ENCODE measurements around the gene NINJ2.
A peak's percentile ranks its signal among the peaks of the same experiment; 100 is the strongest.
"Not testable (repeated sequence)": the region's sequence is repeated elsewhere in the genome, so short reads cannot be mapped to it uniquely, and the experiment has no call there.

NINJ2 gene

DNA sequence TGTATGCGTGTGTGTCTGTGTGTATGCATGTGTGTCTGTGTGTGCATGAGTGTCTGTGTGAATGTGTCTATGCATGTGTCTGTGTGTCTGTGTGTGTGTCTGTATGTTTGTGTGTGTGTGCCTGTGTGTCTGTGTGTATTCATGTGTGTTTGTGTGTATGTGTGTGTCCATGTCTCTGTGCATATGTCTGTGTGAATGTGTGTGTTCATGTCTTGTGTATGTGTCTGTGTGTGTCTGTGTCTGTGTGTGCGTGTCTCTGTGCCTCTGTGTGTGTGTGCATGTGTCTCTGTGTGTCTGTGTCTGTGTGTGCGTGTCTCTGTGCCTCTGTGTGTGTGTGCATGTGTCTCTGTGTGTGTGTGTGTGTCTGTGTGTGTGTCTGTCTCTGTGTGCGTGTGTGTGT lies 82.4 kb downstream of the NINJ2 start:
- in situ Hi-C loops (cut with HindIII; ENCODE audit: low pct_ligation_motif_present, low pct_unique_long_range_greater_than_20kb, low sequenced_read_pairs): no loop called here

DNA sequence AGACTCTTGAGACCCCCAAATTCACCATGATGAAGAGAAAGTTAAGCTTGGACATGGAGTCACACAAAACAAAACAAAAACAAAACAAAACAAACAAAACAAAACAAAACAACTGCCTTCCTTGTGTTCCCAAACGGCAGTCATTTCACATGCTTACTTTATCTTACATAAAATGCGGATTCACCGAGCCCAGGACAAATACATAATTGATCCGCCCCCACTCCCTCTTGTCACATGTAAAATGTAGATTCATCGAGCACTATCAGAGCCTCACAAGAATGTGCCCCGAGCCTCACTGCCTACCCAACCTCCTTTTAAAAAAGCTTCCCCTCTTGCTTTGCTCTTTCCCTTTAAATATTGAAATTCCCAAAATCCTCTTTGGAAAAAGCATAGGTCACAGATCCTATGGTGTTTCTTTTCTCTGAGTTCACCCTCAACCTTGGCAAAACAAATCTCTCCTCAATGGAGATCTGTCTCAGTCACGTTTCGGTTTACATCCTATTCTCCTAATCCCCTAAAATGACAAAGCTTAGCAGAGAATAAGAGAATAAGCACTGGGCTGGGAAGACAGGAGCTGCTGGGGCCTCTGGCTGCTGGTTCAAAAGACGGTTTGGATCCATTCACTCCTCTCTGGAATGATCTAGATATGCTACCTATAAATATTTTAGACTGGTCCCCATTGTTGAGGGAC lies 83.7 kb downstream of the NINJ2 start:
- in situ Hi-C loops (cut with HindIII; ENCODE audit: low pct_ligation_motif_present, low pct_unique_long_range_greater_than_20kb, low sequenced_read_pairs): no loop called here
- DNase-seq: no peak

More for the DNA sequence above, 82.4 kb downstream of the NINJ2 start:
- no peak for DNase-seq

DNA sequence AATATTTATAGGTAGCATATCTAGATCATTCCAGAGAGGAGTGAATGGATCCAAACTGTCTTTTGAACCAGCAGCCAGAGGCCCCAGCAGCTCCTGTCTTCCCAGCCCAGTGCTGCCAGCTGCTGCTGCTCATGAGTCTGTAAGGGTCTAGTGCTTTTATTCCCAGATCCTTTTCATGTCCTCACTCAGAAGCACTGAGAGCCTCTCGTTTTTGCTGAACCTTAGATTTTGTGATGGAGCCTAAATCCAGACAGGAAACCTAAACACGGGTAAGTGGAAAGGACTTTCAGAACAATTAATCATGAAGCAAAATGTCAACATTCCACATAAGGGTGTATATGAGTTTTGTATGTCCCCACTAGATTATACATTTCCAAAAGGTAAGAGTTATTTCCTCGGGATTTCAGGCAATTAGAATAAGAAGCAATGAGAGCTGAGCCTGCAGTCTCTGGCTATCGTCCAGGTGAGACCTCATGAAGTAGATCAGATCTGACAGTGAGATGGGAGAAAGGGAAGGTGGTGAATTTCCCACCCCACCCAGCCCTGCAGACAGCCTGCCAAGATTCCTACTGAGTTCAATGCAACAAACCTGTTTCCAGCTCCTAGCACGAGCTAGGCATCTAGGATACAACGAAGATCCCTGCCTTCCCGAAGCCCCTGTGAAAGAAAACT lies 84.4 kb downstream of the NINJ2 start:
- DNase-seq: no peak
- in situ Hi-C loops (cut with HindIII; ENCODE audit: low pct_ligation_motif_present, low pct_unique_long_range_greater_than_20kb, low sequenced_read_pairs): no loop called here

DNA sequence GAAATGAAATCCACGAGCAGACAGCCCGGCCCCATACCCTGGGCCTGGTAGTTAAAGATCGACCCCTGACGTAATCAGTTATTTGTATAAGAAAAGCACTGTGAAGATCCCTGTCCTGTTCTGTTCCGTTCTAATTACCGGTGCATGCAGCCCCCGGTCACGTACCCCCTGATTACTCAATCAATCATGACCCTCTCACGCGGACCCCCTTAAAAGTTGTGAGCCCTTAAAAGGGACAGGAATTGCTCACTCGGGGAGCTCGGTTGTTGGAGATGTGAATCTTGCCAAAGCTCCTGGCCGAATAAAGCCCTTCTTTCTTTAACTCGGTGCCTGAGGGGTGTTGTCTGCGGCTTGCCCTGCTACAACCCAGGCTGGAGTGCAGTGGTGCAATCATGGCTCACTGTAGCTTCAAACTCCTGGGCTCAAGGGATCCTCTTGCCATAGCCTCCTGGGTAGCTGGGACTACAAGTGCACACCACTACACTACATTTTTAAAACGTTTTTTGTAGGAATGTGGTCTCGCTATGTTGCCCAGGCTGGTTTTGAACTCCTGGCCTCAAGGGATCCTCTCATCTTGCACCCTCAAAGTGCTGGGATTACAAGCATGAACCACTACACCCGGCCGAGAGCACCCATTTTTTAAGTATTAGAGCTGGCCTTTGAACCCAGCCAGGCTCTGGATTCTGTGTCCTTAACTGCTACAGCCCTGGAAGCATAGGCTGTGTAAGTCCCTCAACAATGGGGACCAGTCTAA lies 85.1 kb downstream of the NINJ2 start:
- DNase-seq; in situ Hi-C loops (cut with HindIII; ENCODE audit: low pct_ligation_motif_present, low pct_unique_long_range_greater_than_20kb, low sequenced_read_pairs): not testable (repeated sequence)

DNA sequence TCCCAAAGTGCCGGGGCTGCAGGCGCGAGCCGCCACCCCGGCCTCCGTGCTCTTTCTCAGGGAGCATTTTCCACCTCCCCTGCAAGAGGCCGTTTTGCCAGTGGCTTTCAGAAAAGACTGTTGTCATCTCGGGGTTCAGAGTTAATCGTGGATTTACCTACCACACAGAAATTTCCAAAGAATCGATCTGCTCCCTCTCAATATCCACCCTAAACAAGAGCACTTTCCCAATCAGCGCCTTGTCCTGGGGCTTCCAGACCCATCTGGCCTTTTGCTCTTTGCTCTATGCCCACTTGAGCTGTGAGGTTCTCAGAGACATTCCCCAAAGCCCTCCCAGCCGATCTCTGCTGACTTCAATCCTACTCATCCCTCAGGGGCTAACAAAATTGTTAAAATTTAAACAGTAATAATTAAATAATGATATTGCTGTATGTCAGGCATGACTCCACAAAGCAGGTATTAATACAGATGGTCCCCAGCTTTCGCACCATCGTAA lies 86.6 kb downstream of the NINJ2 start:
- in situ Hi-C loops (cut with HindIII; ENCODE audit: low pct_ligation_motif_present, low pct_unique_long_range_greater_than_20kb, low sequenced_read_pairs): no loop called here
- no peak for DNase-seq

DNA sequence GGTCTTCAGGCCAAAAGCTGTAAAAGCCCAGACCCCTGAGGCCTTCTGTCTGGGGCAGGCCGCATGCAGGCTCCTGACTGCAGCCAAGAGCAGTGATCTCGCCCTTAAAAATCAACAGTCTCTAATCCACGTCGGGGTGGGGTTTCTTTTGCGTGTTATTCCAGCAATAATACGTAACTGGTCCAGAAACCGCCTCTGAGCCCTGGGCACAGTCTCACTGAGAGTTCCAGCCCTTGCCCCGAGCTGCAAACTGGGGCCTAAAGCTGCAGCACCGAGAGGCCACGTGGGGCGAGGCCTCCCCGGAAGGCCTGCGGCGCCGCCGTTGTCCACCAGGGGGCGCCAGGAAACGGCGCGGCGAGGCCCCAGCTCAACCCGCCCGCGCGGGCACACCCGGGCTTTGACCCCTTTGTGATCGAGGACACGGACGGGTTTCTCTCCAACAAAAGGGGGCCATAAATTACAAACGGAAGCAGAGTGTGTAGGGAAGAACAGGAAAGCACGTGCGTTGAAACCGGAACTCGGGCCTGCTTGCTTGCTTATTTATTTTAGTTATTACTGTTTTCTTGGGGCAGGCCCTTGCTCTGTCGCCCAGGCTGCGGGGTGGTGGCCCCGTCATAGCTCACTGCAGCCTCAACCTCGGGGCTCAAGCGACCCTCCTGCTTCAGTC lies 87.2 kb downstream of the NINJ2 start:
- peak; percentile 77 for DNase-seq
- in situ Hi-C loops (cut with HindIII; ENCODE audit: low pct_ligation_motif_present, low pct_unique_long_range_greater_than_20kb, low sequenced_read_pairs): no loop called here

DNA sequence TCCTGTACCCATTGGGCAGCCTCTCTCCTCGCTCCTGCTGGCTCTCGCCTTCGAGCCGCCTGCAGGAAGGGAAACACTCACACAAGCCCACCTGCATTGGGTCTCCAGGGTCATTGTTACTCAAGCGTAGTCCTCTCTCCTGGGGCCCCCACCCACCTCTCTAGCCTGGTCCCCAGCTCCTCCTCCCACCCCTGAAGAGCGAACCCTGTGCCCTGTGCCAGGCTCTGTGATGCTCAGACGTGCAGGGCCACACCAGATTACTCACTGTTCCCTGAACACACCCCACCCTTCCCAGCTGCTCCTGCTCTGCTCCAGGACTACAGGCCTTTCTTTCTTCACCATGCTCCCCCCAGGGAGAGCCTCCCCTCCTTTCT lies 88.1 kb downstream of the NINJ2 start:
- in situ Hi-C loops (cut with HindIII; ENCODE audit: low pct_ligation_motif_present, low pct_unique_long_range_greater_than_20kb, low sequenced_read_pairs): no loop called here
- DNase-seq: no peak

DNA sequence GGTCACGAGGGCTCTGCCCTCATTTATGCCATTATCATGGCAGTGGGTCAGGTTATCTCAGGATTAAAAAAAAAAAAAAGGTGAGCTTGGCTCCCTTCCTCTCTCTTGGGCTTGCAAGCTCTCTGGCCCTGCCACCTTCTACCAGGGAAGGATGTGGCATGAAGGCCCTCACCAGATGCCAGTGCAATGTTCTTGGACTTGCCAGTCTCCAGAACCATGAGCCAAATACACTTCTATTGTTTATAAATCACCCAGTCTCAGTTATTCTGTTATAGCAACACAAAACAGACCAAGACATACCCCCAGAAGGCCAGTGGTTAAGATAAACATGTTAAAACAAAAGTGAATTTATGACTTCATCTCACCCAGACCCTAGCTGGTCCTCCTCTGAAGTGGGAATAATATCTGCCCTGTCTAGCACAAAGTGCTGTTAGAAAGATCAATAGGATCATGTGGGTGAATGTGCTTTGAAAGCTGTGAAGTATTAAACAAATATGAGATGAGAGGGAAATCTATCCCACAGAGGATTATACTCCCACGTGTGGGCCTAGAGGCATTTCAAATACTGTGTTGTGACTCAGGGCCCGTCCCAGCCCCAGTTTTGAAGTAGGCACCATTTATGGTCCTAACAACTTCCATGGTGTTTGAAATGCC lies 88.6 kb downstream of the NINJ2 start:
- in situ Hi-C loops (cut with HindIII; ENCODE audit: low pct_ligation_motif_present, low pct_unique_long_range_greater_than_20kb, low sequenced_read_pairs): no loop called here
- DNase-seq: no peak

DNA sequence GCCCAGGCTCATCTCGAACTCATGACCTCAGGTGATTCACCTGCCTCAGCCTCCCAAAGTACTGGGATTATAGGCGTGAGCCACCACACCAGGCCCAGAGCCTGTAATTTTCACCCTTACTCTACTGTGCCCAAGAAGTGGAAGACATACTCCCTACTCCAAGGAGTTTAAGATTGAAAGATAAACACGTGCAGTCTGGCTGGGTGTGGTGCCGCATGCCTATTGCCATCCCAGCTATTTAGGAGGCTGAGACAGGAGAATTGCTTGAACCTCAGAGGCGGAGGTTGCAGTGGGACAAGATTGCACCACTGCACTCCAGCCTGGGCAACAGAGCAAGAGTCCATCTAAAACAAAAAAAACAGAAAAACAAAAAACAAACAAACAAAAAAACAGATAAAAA lies 90.0 kb downstream of the NINJ2 start:
- DNase-seq: no peak
- in situ Hi-C loops (cut with HindIII; ENCODE audit: low pct_ligation_motif_present, low pct_unique_long_range_greater_than_20kb, low sequenced_read_pairs): no loop called here

DNA sequence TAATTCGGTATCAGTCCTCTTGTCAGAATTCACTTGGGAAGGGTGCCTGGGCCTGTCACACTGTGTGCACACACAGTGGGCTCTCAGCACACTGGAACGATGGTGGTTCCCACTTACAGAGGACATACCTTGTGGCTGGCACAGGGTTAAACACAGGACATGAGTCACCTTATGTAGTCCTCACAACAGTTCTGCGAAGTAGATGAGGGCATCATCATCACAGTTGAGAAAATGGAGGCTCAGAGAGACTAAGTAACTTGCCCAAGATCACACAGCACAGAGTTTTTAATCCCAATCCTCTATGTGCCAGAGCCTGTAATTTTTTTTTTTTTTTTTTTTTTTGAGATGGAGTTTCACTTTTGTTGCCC lies 90.7 kb downstream of the NINJ2 start:
- peak; percentile 15 for DNase-seq
- in situ Hi-C loops (cut with HindIII; ENCODE audit: low pct_ligation_motif_present, low pct_unique_long_range_greater_than_20kb, low sequenced_read_pairs): no loop called here

DNA sequence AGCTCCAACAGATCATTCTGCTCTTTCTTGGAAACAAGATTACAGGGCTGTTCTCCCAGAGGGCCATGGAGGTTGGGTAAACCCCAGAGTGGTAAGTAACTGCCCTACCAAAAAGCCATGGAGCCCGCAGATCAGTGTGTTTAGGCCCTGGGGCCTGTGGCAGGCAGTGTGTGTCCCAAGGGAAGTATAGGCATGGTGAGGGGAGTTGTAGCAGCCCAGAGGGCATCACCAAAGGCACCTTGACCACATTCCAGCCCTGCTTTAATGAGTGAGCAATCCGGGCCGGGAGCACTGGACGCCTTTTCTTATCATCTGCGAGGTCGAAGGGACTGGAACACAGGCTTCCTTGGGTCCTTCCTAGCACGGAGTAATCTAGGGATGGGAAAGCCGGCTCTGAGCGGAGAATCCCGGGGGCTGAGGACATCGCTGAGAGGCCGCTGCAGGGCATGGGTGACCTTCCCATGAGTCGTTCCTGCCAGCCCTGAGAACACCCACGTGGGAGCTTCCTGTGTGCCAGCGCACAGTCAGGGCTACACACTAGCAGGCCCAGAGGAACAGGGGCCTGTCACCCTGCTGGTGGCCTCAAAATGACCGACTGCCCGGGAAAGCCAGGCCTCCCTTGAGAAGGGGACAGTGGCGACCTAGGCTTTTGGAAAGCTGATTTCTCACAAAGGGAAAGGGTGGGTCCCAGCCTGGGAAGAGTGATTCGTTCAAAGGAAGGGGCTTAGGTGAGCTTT lies 91.3 kb downstream of the NINJ2 start:
- peak; percentile 22 for DNase-seq

DNA sequence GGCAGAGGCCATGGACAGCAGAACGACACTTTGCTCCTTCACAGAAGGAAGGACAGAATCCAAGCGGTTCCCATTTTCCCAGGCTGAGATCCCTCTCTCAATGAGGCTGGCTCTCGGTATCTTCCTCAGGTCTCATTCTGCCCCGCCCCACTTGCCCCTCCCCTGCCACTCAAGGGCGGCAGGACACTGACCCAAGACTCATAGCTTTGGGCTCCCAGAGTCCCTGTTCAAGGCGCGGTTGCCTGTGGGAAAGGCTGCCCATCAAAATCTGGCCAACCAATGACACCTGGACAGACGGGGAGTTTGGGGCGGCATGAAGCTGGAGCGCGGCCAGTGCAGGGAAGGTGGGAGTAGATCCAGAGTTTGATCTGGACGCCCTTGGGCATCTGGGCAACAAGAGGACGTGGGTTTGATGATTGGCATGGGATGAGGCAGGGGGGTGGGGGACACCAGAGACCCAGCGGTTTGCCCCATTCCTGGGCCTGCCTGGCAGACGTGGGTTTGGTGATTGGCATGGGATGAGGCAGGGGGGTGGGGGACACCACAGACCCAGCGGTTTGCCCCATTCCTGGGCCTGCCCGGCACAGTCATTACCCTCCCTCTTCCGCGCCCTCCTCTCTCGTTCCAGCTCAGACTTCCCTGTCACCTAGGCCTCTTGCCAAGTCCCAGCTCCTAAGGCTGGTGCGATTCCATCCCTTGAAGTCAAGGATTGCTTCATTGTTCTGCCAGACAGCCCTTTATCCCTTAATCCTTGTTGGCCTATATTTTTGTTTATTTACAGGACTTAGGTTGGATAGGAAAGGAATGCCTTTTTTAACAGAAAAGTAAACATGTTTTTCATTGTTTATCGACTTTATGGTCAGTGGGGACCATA lies 92.1 kb downstream of the NINJ2 start:
- peak; percentile 93 for DNase-seq
- in situ Hi-C loops (cut with HindIII; ENCODE audit: low pct_ligation_motif_present, low pct_unique_long_range_greater_than_20kb, low sequenced_read_pairs): no loop called here

More for the DNA sequence above, 91.3 kb downstream of the NINJ2 start:
- in situ Hi-C loops (cut with HindIII; ENCODE audit: low pct_ligation_motif_present, low pct_unique_long_range_greater_than_20kb, low sequenced_read_pairs): no loop called here

DNA sequence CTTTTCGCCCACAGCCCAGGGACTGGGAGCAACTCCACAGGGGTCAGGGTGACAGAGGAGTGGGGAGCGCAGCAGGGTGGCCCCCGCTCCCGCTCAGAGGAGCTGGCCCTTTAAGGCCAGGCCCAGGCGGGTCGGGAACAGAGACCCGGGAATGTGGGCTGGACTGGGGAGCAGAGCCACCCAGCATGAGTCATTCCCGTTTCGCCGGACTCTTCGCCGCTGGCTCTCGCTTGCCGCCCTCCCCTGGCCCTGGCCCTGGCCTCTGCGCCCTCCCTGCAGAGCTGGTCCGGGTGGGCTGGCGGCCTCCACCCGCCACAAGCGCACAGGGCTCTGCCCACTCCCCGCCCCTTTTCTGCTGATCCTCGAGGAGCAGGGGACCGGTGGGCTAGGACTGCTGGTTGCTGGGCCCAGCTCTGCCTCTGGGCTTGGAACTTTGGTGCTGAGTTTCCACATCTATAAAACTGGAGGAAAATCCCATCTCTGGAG lies 92.8 kb downstream of the NINJ2 start:
- in situ Hi-C loops (cut with HindIII; ENCODE audit: low pct_ligation_motif_present, low pct_unique_long_range_greater_than_20kb, low sequenced_read_pairs): no loop called here
- peak; percentile 96 for DNase-seq

DNA sequence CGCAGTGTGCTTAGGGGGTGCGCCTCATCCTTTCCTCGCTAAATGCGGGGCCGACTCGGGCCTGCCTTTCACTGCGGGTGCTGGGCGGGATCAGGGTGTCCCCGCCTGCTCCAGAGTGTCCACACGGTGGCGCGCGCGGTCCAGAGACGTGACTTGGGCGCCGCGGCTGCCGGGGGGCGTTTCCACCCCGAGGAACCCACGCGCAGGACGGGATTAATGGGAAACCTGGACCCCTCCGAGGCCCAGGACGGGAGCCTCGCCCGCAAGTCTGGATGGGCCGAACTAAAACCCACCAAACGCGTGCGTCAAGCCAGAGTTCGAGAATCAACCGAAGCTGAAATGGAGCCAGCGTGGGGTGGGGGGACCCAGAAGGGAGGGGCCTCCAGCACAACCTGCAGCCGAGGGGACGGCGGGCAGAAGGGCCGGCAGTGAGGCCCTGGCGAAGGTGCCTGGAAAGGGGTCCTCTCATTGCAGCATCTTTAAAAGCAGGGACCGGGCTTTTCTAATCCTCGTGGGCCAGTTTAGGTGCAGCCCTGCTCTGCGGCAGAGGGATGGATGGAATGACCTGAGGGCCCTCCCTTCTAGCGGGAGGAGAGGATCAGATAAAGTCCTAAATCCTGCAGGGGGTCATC lies 93.3 kb downstream of the NINJ2 start:
- in situ Hi-C loops (cut with HindIII; ENCODE audit: low pct_ligation_motif_present, low pct_unique_long_range_greater_than_20kb, low sequenced_read_pairs): no loop called here
- peak; percentile 93 for DNase-seq

DNA sequence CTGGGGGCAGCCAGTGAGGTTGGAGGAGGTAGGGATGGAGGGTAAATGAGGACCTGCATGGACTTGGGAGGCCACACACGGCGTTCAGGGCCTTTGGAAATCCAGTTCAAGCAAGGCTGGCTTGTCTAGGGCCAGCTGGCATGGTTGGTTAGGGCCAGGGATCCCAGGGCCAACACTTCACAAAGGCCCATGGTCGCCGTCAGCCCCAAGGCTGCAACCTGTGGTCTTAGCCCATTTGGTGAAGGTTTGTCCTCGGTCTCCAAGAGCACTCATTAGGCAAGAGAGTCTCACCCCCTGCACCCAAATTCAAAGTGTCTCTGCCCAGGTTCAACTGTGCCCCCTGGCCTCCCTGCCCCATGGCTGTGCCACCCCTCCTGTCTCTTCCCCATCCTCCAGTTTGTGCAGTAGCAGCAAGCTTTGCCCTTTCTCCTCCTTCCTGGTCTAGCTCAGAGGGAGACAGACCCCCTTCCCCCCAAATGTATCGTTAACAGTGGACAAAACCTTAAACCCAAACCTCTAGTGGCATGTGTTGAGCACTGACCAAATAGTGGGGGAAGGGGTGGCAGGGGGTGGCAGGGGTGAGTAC lies 94.1 kb downstream of the NINJ2 start:
- in situ Hi-C loops (cut with HindIII; ENCODE audit: low pct_ligation_motif_present, low pct_unique_long_range_greater_than_20kb, low sequenced_read_pairs): no loop called here
- no peak for DNase-seq

DNA sequence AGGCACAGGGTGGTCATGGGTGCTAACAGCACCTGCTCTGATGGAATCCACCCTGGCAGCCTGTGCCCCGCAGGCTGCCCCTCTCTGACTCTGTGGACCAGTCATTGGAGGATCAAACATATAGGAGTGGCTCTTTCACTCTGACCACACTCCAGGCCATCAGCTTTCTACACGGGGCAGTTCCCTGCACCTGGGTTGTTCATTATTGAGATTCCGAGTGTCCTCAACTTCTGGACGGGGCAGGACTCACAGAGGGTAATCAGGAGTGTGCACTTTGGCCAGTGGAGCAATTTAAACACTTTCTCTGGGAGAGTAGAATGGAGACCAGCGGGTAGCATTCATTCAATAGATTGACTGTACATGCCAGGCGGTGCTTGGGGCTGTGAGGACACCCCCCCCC lies 94.8 kb downstream of the NINJ2 start:
- in situ Hi-C loops (cut with HindIII; ENCODE audit: low pct_ligation_motif_present, low pct_unique_long_range_greater_than_20kb, low sequenced_read_pairs): no loop called here

More for the DNA sequence above, 94.8 kb downstream of the NINJ2 start:
- DNase-seq: no peak
